PC-9 (cell line): Measurements from ENCODE around the gene MAN1B1. TPM values are rescaled to one million over a fixed set of nuclear protein-coding genes. Genes with fewer than 3 reads are reported as not detected.

ENCODE experiments used
- BruUV-seq: library from RNA; stranded (reverse); fragments of 400-500 nt; replicated peaks from 2 replicates; lab custom pipeline; 2021; lab: Mats Ljungman, UMichigan
- CTCF ChIA-PET: fragments of 300-600 bp; sonication (Branson Sonifier 250); formaldehyde crosslinking; loops from one replicate; lab custom pipeline; 2022; ENCODE audit warnings: antibody characterized with exemption; lab: Charles Lee
- POLR2A ChIA-PET: fragments of 300-600 bp; sonication (Branson Sonifier 250); formaldehyde crosslinking; loops from one replicate; lab custom pipeline; 2022; ENCODE audit warnings: antibody characterized with exemption; ENCODE audit not compliant: unreplicated experiment; lab: Charles Lee
- DNase-seq, 2 experiments: peaks; one replicate each; pipeline versions ENCODE4 v3.0.0 to v3.0.0-alpha.2; 2015 to 2022; ENCODE audit warnings: mixed read lengths in 1 of 2
- H2AFZ ChIP-seq: fragments of 200-600 bp; sonication (generic); 2 replicates; pipeline ENCODE4 v1.8.1; 2017; ENCODE audit warnings: antibody characterized with exemption
- H3F3A ChIP-seq: fragments of 200-600 bp; sonication (generic); 2 replicates; pipeline ENCODE4 v1.8.1; 2017; ENCODE audit warnings: antibody characterized with exemption, mild to moderate bottlenecking, low read depth; ENCODE audit not compliant: insufficient read depth
- H3K27ac ChIP-seq: fragments of 200-600 bp; sonication (generic); 2 replicates; pipeline ENCODE4 v1.6.1; 2016; ENCODE audit warnings: mixed run types
- H3K27me3 ChIP-seq: fragments of 200-600 bp; sonication (generic); 2 replicates; pipeline ENCODE4 v1.6.1; 2016; ENCODE audit warnings: low read depth, mixed run types; ENCODE audit not compliant: insufficient read depth
- H3K36me3 ChIP-seq: fragments of 200-600 bp; sonication (generic); 2 replicates; pipeline ENCODE4 v1.6.1; 2016; ENCODE audit warnings: low read depth, mixed run types
- H3K4me1 ChIP-seq: fragments of 200-600 bp; sonication (generic); replicated peaks from 2 replicates; pipeline ENCODE4 v1.6.1; 2016; ENCODE audit warnings: mixed run types; ENCODE audit not compliant: insufficient read depth
- H3K4me2 ChIP-seq: fragments of 200-600 bp; sonication (generic); 2 replicates; pipeline ENCODE4 v1.6.1; 2017; ENCODE audit warnings: mixed run types
- H3K4me3 ChIP-seq: fragments of 200-600 bp; sonication (generic); 2 replicates; pipeline ENCODE4 v1.6.1; 2016; ENCODE audit warnings: mixed run types
- H3K79me2 ChIP-seq: fragments of 200-600 bp; sonication (generic); 2 replicates; pipeline ENCODE4 v1.6.1; 2017; ENCODE audit warnings: low read depth, mixed run types
- H3K9me2 ChIP-seq: fragments of 200-600 bp; sonication (generic); 2 replicates; pipeline ENCODE4 v1.8.1; 2017; ENCODE audit warnings: mild to moderate bottlenecking; ENCODE audit not compliant: insufficient read depth
- H3K9me3 ChIP-seq: fragments of 200-600 bp; sonication (generic); 2 replicates; pipeline ENCODE4 v1.8.1; 2016; ENCODE audit warnings: low read depth; ENCODE audit not compliant: insufficient read depth
- H4K20me1 ChIP-seq: fragments of 200-600 bp; sonication (generic); 2 replicates; pipeline ENCODE4 v1.8.1; 2017; ENCODE audit not compliant: insufficient read depth
- CTCF ChIP-seq: fragments of 200-600 bp; sonication (generic); conservative IDR thresholded peaks from 2 replicates; pipeline ENCODE4 v1.6.1; 2017; ENCODE audit warnings: mixed run types, antibody characterized with exemption, mild to moderate bottlenecking, moderate library complexity
- EZH2 ChIP-seq: fragments of 200-600 bp; sonication (generic); IDR thresholded peaks from 2 replicates; pipeline ENCODE4 v1.8.0; 2017; ENCODE audit warnings: antibody characterized with exemption, low read depth
- intact Hi-C: fragments of 100-400 bp; cut with micrococcal nuclease; formaldehyde crosslinking; loops from one replicate; pipeline ENCODE4 v1.10.0; 2022; ENCODE audit not compliant: unreplicated experiment
- total RNA-seq: library from RNA; stranded (reverse); gene quantifications from 2 replicates; pipeline ENCODE4 v1.2.3, GENCODE V29; 2021

MAN1B1 gene
- total RNA-seq, 1 experiment from 2014 or later, result 79.3 TPM

- H2AFZ ChIP-seq, result peak within 1 kb of the TSS; percentile 63
- POLR2A ChIA-PET, result interaction anchor here (0.5 to 1.1 kb wide), 6 partner anchors 15 to 270 kb away, joined by 4 to 15 read pairs (median 6); partner anchors contain the start of genes CLIC3, MAN1B1 and TUBB4B
Measured at GRCh38 chr9:137070201-137070905, 16.4 kb upstream of the MAN1B1 start, which contains the start of gene SAPCD2. Gene SAPCD2, minus strand, starts transcription at chr9:137070557. Its CDS starts 97 bp downstream, at chr9:137070460.

GRCh38 chr9:137070906-137071275 lies 15.9 kb upstream of the MAN1B1 start:
- no peak for DNase-seq
- Histone ChIP-seq H3K9me2 (no peaks in the 10 kb centered on the region), H3K9me3 (no peaks in the 10 kb centered on the region), H4K20me1 (peaks cover 10% of the 10 kb centered on the region; the same call in 1 of the 2 replicates), H3K27me3 (no peaks in the 10 kb centered on the region), H3K79me2 (peaks cover 18% of the 10 kb centered on the region; the same call in 1 of the 2 replicates), H3F3A (peaks cover 23% of the 10 kb centered on the region), H3K36me3 (no peaks in the 10 kb centered on the region), H3K27ac (no peak overlapping the region), H3K4me1 (peaks cover 25% of the 10 kb centered on the region), H3K4me2 (peak overlapping the region; percentile 90), H3K4me3 (peak overlapping the region; percentile 67; the same call in 1 of the 2 replicates), H2AFZ (peak overlapping the region; percentile 63; the same call in 1 of the 2 replicates)
- POLR2A ChIA-PET, result interaction anchor here (0.6 to 1.1 kb wide), 5 partner anchors 13 to 270 kb away, joined by 4 to 15 read pairs (median 6); partner anchors contain the start of genes CLIC3, MAN1B1 and TUBB4B
- TF ChIP-seq EZH2 (no peak), CTCF (no peak)
- CTCF ChIA-PET, result interaction anchor here (0.5 to 2.0 kb wide), 5 partner anchors 24 to 228 kb away, joined by 4 to 7 read pairs (median 5); no protein-coding TSS in a partner anchor
- TSS peak; percentile 29 for BruUV-seq
- intact Hi-C loops, result loop anchor here (1.0 kb wide), 2 partner anchors 15 to 156 kb away; partner anchors contain the start of genes MAN1B1 and RNF224

More at GRCh38 chr9:137070201-137070905, 16.4 kb upstream of the MAN1B1 start, which contains the start of gene SAPCD2:
- H3K27ac ChIP-seq, result no peak within 1 kb of the TSS
- H3K27me3 ChIP-seq, result no peaks in the 10 kb centered on the region
- CTCF ChIA-PET, result interaction anchor here (0.5 to 2.0 kb wide), 11 partner anchors 10 to 358 kb away, joined by 3 to 10 read pairs (median 5); partner anchors contain the start of gene DIPK1B
- peaks cover 25% of the 10 kb centered on the region for H3K4me1 ChIP-seq
- H3K79me2 ChIP-seq, result peaks cover 18% of the 10 kb centered on the region; the same call in 1 of the 2 replicates
- peak within 1 kb of the TSS; percentile 67 for H3K4me3 ChIP-seq
- no peaks in the 10 kb centered on the region for H3K9me3 ChIP-seq
- no TSS peak for BruUV-seq
- TF ChIP-seq CTCF (no peak), EZH2 (no peak)
- H3K9me2 ChIP-seq, result no peaks in the 10 kb centered on the region
- DNase-seq, result peak; percentile 87 to 96
- peak within 1 kb of the TSS; percentile 90 for H3K4me2 ChIP-seq
- H4K20me1 ChIP-seq, result peaks cover 10% of the 10 kb centered on the region; the same call in 1 of the 2 replicates
- H3K36me3 ChIP-seq, result no peaks in the 10 kb centered on the region
- intact Hi-C loops, result loop anchor here (1.0 kb wide), 2 partner anchors 16 to 157 kb away; partner anchors contain the start of genes MAN1B1 and RNF224
- peaks cover 23% of the 10 kb centered on the region for H3F3A ChIP-seq

GRCh38 chr9:137071282-137071681 lies 15.5 kb upstream of the MAN1B1 start:
- Histone ChIP-seq H2AFZ (no peak overlapping the region), H3K36me3 (no peaks in the 10 kb centered on the region), H3K27me3 (no peaks in the 10 kb centered on the region), H3K9me2 (no peaks in the 10 kb centered on the region), H3F3A (peaks cover 26% of the 10 kb centered on the region), H3K9me3 (no peaks in the 10 kb centered on the region), H3K27ac (no peak overlapping the region), H4K20me1 (peaks cover 10% of the 10 kb centered on the region; the same call in 1 of the 2 replicates), H3K4me1 (peaks cover 25% of the 10 kb centered on the region), H3K4me2 (peak overlapping the region; percentile 90), H3K4me3 (peak overlapping the region; percentile 67; the same call in 1 of the 2 replicates), H3K79me2 (peaks cover 18% of the 10 kb centered on the region; the same call in 1 of the 2 replicates)
- no TSS peak for BruUV-seq
- TF ChIP-seq EZH2, result no peak
- no peak for TF ChIP-seq CTCF
- CTCF ChIA-PET, result interaction anchor here (0.5 to 2.0 kb wide), 3 partner anchors 24 to 165 kb away, joined by 5 to 7 read pairs (median 7); no protein-coding TSS in a partner anchor
- intact Hi-C loops, result no loop called here
- POLR2A ChIA-PET, result interaction anchor here (0.6 to 1.1 kb wide), 4 partner anchors 12 to 170 kb away, joined by 4 to 15 read pairs (median 6); partner anchors contain the start of genes CLIC3, MAN1B1 and TUBB4B
- peak in 1 of 2 experiments; percentile 32 for DNase-seq
